K562 (cell line): ENCODE measurements around the gene ZNF747. TPM values are rescaled to one million over a fixed set of nuclear protein-coding genes. Genes with fewer than 3 reads are reported as not detected.

ENCODE experiments used
- ATF4 ChIP-seq: fragments of 450-650 bp; formaldehyde crosslinking; IDR thresholded peaks from 2 replicates; pipeline ENCODE4 v1.4.0; 2022; ENCODE audit warnings: mild to moderate bottlenecking, moderate library complexity
- DEAF1 ChIP-seq: fragments of 450-650 bp; formaldehyde crosslinking; IDR thresholded peaks from 2 replicates; pipeline ENCODE4 v1.4.0; 2020; ENCODE audit warnings: mild to moderate bottlenecking, moderate library complexity
- KAT8 ChIP-seq: fragments of 450-650 bp; IDR thresholded peaks from 2 replicates; pipeline ENCODE4 v1.6.1; 2016; ENCODE audit warnings: low read depth, mild to moderate bottlenecking
- MCM5 ChIP-seq: fragments of 450-650 bp; IDR thresholded peaks from 2 replicates; pipeline ENCODE4 v1.6.1; 2016; ENCODE audit warnings: low read depth
- NCOA4 ChIP-seq: fragments of 450-650 bp; IDR thresholded peaks from 2 replicates; pipeline ENCODE4 v1.6.1; 2018; ENCODE audit warnings: mild to moderate bottlenecking; ENCODE audit not compliant: partially characterized antibody
- OTX1 ChIP-seq: fragments of 450-650 bp; formaldehyde crosslinking; IDR thresholded peaks from 2 replicates; pipeline ENCODE4 v1.4.0; 2022; ENCODE audit warnings: mild to moderate bottlenecking
- PHB2 ChIP-seq: fragments of 450-650 bp; IDR thresholded peaks from 2 replicates; pipeline ENCODE4 v1.6.1; 2017; ENCODE audit warnings: low read depth
- PPARD ChIP-seq: fragments of 250-450 bp; sonication (Bioruptor Pico); IDR thresholded peaks from 2 replicates; pipeline ENCODE4 v1.8.0; 2022; ENCODE audit warnings: inconsistent platforms, mild to moderate bottlenecking, moderate library complexity
- ZBTB26 ChIP-seq: fragments of 450-650 bp; formaldehyde crosslinking; IDR thresholded peaks from 2 replicates; pipeline ENCODE4 v1.4.0; 2022; ENCODE audit warnings: missing genetic modification characterization
- ZNF263 ChIP-seq: sonication (generic); formaldehyde crosslinking; IDR thresholded peaks from 2 replicates; pipeline ENCODE4 v1.8.0; 2022; ENCODE audit warnings: mild to moderate bottlenecking, missing genetic modification reagents, borderline replicate concordance
- ZNF280A ChIP-seq: fragments of 450-650 bp; IDR thresholded peaks from 2 replicates; pipeline ENCODE4 v1.6.1; 2018; ENCODE audit warnings: mild to moderate bottlenecking, low read depth; ENCODE audit not compliant: partially characterized antibody
- ZNF398 ChIP-seq: fragments of 250-450 bp; sonication (Bioruptor Pico); IDR thresholded peaks from 2 replicates; pipeline ENCODE4 v1.8.0; 2021; ENCODE audit warnings: moderate library complexity, mild to moderate bottlenecking, inconsistent platforms
- ZNF436 ChIP-seq: fragments of 250-450, 450-650 bp; sonication (Bioruptor Pico); formaldehyde crosslinking; IDR thresholded peaks from 2 replicates; pipeline ENCODE4 v1.7.0; 2020; ENCODE audit warnings: mild to moderate bottlenecking
- ZNF586 ChIP-seq: fragments of 450-650 bp; formaldehyde crosslinking; conservative IDR thresholded peaks from 2 replicates; pipeline ENCODE4 v1.4.0; 2020; ENCODE audit warnings: mild to moderate bottlenecking, moderate library complexity
- ZNF766 ChIP-seq: fragments of 200-800 bp; sonication (Bioruptor generic); conservative IDR thresholded peaks from 2 replicates; pipeline ENCODE4 v1.6.1; 2016; ENCODE audit warnings: missing genetic modification characterization, missing compliant biosample characterization
- polyA plus RNA-seq, 8 experiments: library from polyadenylated mRNA; depleted of rRNA in 4 of 8; stranded (reverse) in 5 of 8; unstranded in 3 of 8; fragments of >200 nt; fragmentation: Nextera tagmentation in 2 of 8; fragmentation: Illumina TruSeq in 1 of 8; extraction: Ambion mirVana in 2 of 8; extraction: Trizol in 1 of 8; gene quantifications; 2 replicates each; pipeline versions ENCODE4 v1.2.1 to v1.2.3, GENCODE V29; 2011 to 2014; ENCODE audit warnings: inconsistent platforms in 1 of 8, missing spikeins in 1 of 8
- total RNA-seq, 7 experiments: library from RNA; depleted of rRNA in 6 of 7; stranded (reverse); fragments of >200 nt in 6 of 7; fragmentation: Illumina TruSeq in 2 of 7; extraction: Trizol in 2 of 7; gene quantifications; 2 replicates each; pipeline versions ENCODE4 v1.2.1 to v1.2.3, GENCODE V29; 2011 to 2021; ENCODE audit warnings: low replicate concordance in 1 of 7
- TF ChIP-seq, protein P1 (sequence below): fragments of 450-650 bp; IDR thresholded peaks from 2 replicates; pipeline ENCODE4 v1.6.1; 2017; ENCODE audit warnings: antibody characterized with exemption

Gene ZNF747
- total and polyA plus RNA-seq, 9 of the 15 experiments (the other 6 are each of a cell fraction or from before 2014, with no cell fraction given) = 0.14 to 3.3 (median 1.5) TPM

DNA sequence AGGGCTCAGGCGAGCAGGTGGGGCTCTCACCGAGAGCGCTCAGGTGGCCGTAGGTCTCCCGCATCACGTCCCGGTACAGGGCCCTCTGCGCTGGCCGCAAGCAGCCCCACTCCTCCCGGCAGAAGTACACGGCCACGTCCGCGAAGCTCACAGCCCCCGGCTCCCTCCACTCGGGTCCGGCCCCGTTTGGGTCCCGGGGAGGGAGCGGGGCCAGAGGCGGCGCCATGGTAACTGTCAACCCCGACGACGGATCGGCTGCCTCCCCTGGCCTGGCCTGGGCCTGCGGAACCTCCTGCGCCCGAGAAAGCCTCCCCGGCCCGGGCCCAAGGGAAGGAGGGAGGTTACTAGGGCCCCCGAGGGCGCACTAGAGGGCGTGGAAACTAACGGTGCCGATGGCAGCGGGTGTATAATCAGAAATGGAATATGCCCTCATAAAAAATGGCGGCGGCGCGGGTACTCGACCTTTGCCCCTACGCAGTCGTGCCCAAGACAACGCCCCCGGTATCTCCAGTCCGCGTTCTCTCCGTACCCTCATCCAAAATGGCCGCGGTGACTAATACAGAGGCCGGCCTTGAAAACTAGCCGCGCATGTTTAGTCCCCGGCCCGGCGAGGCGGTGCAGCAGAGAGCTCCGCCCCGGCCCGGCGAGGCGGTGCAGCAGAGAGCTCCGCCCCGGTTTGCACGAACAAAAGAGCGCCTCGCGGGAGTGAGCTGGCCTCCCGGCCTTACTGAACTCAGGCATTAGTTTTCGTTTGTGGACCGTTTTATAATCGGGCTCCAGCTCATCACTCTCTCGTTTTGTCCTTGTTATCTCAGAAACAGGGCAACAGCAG, 23.5 kb upstream of the ZNF747 start, which contains the start of gene ZNF764 (continued):
- TF ChIP-seq ZNF280A = no peak
- TF ChIP-seq ATF4 (CRISPR knock-in tag) = peak; percentile 7; the same call in 1 of the 2 replicates
- peak; percentile 53; the same call in 1 of the 2 replicates for TF ChIP-seq OTX1 (CRISPR knock-in tag)
- no peak for TF ChIP-seq DEAF1
- peak; percentile 45; the same call in 1 of the 2 replicates for TF ChIP-seq ZNF263 (CRISPR knock-in tag)
- TF ChIP-seq ZBTB26 = no peak
- TF ChIP-seq ZNF766 (CRISPR knock-in tag) = peak; percentile 88
- no peak for TF ChIP-seq ZNF586 (CRISPR knock-in tag)
- no peak for TF ChIP-seq ZNF398 (CRISPR knock-in tag)
- no peak for TF ChIP-seq ZNF436 (CRISPR knock-in tag)
- no peak for TF ChIP-seq KAT8
- TF ChIP-seq PHB2 = no peak
- TF ChIP-seq, protein P1, sequence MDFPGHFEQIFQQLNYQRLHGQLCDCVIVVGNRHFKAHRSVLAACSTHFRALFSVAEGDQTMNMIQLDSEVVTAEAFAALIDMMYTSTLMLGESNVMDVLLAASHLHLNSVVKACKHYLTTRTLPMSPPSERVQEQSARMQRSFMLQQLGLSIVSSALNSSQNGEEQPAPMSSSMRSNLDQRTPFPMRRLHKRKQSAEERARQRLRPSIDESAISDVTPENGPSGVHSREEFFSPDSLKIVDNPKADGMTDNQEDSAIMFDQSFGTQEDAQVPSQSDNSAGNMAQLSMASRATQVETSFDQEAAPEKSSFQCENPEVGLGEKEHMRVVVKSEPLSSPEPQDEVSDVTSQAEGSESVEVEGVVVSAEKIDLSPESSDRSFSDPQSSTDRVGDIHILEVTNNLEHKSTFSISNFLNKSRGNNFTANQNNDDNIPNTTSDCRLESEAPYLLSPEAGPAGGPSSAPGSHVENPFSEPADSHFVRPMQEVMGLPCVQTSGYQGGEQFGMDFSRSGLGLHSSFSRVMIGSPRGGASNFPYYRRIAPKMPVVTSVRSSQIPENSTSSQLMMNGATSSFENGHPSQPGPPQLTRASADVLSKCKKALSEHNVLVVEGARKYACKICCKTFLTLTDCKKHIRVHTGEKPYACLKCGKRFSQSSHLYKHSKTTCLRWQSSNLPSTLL = no peak
- TF ChIP-seq NCOA4 = no peak
- no peak for TF ChIP-seq MCM5
- TF ChIP-seq PPARD (CRISPR knock-in tag) = no peak
